HG03025 (cell line): Measurements from ENCODE around the gene PSMD7.
A peak's percentile ranks its signal among the peaks of the same experiment; 100 is the strongest.

Experiments used
- ATAC-seq: cut with Tn5 transposase; IDR thresholded peaks from one replicate; pipeline ENCODE4 v1.9.1; 2021; ENCODE audit warnings: mild to moderate bottlenecking, moderate library complexity; ENCODE audit not compliant: unreplicated experiment, low FRiP score

PSMD7 gene

DNA sequence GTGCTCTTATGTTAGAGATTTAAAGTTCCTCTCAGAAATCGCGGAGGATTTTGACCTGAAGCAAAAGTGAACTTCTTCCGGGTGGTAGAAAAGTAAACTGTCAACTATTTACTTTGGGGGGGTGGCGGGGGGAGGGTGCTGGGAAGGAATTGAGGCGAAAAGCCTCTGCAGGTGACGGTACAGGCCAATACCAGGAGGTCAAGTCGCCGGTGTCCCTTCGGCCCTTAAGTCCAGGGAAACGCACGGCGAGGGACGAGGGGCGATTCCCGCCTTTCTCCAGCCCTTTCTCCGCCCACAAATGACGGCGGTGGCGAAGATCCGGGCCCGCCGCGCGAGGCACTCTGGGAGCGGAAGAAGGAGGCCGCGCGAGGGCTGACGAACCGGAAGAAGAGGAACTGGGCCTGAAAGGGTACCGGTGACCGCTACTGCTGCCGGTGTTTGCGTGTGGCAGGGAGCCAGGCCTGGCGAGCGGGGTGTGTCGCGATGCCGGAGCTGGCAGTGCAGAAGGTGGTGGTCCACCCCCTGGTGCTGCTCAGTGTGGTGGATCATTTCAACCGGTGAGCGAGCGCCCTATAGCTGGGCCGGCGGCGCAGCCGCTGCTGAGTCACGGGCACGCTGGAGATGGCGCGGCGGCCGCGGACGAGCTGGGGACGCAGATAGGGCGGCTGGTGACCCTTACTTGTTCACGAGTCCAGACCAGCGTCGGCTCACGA is at the start of gene PSMD7:
TSS of gene PSMD7 (plus strand) at position 383 of the 713 bp plus-strand sequence. CDS start at position 484, 101 bp downstream.
- ATAC-seq: peak; percentile 97

- ATAC-seq: no peak
These were observed 47.4 kb upstream of the PSMD7 start for GRCh38 chr16:74249254-74249653.

DNA sequence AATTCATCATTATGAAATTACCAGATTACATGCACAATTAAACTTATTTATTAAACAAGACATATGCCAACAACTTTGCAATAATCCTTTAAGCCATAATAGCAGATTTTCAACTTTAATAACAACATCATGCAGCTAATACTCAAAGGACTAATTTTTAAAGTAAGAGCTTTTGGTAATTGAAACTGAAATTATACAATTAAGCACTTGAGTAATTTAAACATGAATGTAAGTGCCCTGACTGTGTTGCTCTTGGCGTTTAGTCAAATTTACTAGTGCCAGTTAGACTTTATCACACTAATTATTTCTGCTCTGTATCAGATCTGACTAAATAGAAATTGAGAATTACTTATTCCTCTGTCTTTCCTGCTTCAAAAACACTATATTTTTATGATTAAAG is 46.8 kb upstream of the PSMD7 start:
- ATAC-seq: no peak

DNA sequence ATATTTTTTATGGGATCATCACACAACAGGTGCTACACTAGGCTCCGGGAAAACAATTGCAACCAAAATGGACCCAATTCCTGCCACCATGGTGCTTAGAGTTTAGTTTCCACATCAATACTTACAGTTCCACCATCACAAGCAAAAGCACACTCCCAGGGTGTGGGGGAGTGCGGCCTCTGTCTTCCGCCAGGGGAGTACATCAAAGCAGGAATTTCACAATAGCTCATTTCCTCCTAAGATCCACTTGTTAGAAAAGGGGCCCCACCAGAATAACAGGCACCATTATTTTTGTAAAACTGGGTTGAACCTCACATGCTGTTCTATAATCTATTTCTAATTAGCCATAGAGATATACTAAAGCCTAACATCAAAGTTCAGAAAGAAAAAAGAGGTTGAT is 44.3 kb upstream of the PSMD7 start:
- no peak for ATAC-seq

DNA sequence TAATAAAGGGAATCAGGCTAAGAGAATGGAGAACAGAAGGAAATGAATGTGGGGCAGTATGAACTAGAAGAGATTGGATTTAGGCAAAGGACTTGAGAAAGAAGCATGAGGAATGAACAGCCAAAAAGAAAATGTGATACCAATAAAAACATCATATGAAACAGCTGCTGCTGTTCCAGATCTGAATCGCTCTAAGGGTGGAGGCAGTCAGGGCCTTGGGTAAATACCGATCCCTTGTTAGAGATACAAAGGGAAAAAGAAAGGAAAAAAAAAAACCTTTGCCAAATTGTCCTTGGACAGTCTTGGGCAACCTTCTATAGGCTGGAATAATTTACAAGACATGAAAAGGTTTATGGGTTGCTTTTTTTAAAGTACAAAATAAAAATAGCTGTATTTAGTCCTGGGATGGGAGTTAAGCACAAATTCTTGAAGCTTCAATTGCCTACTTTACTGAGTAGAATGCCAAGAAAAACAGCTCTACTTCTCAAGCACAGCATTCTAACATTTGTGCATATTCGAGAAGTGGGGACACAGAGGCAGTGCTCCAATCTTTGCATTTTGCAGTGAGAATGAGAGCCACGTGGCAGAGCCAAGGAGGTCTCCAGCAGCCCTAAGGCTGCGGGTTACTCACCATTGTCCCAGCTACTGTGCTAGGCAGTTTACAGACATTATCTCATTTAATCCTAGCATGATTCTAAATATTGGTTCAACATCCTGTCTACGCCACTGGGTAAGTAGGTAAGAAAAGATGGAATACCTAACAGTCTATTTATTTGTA is 43.3 kb upstream of the PSMD7 start:
- no peak for ATAC-seq

DNA sequence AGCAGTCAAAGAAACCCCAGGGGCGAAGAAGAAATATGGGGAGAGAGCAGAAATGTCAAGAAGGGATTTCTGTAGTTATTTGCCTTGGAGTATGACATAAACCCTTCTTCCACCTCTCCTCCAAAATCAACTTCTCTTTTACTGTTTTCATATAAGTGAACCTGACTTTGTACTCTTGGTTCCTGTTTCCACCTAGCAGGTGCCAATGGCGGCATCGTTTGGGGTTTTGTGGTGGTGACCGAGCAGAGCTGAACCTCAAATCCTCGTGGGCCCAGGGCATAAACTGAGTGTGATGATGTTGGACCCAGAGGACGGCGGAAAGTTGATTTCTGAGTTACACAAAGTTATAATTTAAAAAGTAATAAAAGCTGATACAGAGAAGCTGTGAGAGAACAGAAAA is 39.6 kb upstream of the PSMD7 start:
- no peak for ATAC-seq

GRCh38 chr16:74261068-74261467 is 35.5 kb upstream of the PSMD7 start:
- no peak for ATAC-seq

GRCh38 chr16:74264811-74265210 is 31.8 kb upstream of the PSMD7 start:
- ATAC-seq: no peak

DNA sequence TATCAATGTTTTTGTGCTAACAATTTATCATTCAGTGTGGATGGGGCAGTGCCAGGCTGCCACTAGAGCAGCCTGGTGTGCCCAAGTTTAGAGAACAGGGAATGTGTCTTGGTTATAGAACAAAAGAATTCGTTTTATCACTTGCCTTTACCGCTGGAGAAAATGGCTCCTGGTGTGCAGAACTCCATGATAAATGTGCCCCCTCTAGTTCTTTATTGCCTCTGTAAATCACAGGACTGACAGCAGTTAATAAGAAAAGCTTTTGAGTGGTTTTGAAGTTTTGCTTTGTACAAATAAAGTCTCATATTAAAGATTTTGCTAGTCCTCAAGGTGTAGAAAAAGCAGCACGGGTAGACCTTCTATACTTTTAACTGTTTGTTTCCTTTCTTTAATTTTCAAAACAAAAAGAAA is 28.2 kb upstream of the PSMD7 start:
- no peak for ATAC-seq

DNA sequence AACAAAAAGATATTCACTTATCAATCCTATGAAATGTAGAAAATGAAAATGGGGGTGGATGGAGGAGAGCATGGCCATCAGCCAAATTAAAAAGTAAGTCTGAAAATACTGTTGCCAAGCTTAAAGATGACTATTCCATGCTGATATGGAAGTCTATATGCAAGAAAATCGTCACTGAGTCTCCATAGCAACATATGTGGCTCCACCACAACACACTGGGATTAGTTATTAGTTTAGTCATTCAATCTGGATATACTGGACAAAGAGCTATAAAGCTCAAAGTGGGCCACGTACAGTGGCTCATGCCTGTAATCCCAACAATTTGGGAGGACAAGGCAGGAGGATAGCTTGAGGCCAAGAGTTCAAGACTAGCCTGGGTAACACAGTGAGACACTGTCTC is 24.7 kb upstream of the PSMD7 start:
- no peak for ATAC-seq

GRCh38 chr16:74275031-74275636 is 21.5 kb upstream of the PSMD7 start:
- no peak for ATAC-seq

- no peak for ATAC-seq
These were observed 20.9 kb upstream of the PSMD7 start for GRCh38 chr16:74275711-74276110.

- no peak for ATAC-seq
These were observed 18.6 kb upstream of the PSMD7 start for GRCh38 chr16:74277974-74278373.

- ATAC-seq: no peak
These were observed 17.3 kb upstream of the PSMD7 start for GRCh38 chr16:74279266-74279665.

DNA sequence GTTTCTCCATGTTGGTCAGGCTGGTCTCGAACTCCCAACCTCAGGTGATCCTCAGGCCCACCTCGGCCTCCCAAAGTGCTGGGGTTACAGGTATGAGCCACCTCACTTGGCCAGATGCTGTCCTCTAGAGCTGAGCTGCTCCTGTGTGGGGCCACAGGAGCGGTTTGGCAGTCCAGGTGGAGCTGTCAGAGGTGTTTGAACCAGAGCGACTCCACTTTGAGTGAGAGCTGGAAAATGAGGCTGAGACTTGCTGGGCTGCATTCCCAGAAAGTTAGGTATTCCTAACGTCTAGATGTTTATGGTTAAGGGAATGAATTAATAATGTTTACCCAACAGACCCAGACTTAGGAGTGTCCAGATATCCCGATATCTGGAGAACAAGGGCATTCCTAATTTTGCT is 16.8 kb upstream of the PSMD7 start:
- ATAC-seq: no peak

DNA sequence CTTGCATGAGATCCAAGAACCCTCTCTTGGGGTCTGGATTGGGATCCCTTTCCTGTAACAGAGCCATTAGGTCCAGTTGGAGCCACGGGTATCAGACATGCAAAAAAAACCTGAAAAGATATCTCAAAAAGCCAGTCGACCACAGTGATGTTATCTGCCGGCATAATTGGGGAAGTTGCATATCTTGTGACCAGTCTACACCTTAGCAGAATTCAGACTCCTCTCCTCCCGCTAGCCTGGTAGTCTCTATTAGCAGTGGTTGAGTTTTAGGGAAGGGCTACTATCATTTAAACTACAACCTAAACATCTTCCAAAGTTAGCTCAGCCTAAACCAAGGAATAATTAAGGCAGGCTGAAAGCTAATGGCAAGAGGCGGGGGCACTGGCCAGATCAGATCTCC is 16.2 kb upstream of the PSMD7 start:
- no peak for ATAC-seq

- no peak for ATAC-seq
These were observed 15.3 kb upstream of the PSMD7 start for GRCh38 chr16:74281300-74281699.

GRCh38 chr16:74283716-74284115 is 12.9 kb upstream of the PSMD7 start:
- ATAC-seq: no peak

- no peak for ATAC-seq
These were observed 8.5 kb upstream of the PSMD7 start for GRCh38 chr16:74288065-74288464.

GRCh38 chr16:74290356-74290755 is 6.3 kb upstream of the PSMD7 start:
- no peak for ATAC-seq

GRCh38 chr16:74291176-74291575 is 5.4 kb upstream of the PSMD7 start:
- no peak for ATAC-seq
